Caco-2 (cell line): ENCODE measurements around the gene VIT. TPM values are rescaled to one million over a fixed set of nuclear protein-coding genes. Genes with fewer than 3 reads are reported as not detected.

Experiments
- BruUV-seq: library from RNA; stranded (reverse); fragments of 400-500 nt; replicated peaks from 2 replicates; lab custom pipeline; 2021; lab: Mats Ljungman, UMichigan
- CTCF ChIA-PET: fragments of 300-600 bp; sonication (Branson Sonifier 250); formaldehyde crosslinking; loops from one replicate; lab custom pipeline; 2022; ENCODE audit warnings: antibody characterized with exemption; lab: Charles Lee
- POLR2A ChIA-PET: fragments of 300-600 bp; sonication (Branson Sonifier 250); formaldehyde crosslinking; loops from one replicate; lab custom pipeline; 2022; ENCODE audit warnings: antibody characterized with exemption; lab: Charles Lee
- DNase-seq, 2 experiments: peaks; one replicate each; pipeline versions ENCODE4 v3.0.0 to v3.0.0-alpha.2; 2020 to 2022
- H3K27me3 ChIP-seq: replicated peaks from 2 replicates; pipeline ENCODE4 v1.6.0; 2011; ENCODE audit warnings: low read length; ENCODE audit not compliant: control insufficient read depth, insufficient read depth
- H3K36me3 ChIP-seq: 2 replicates; pipeline ENCODE4 v1.5.1; 2011; ENCODE audit warnings: low read length; ENCODE audit not compliant: control insufficient read depth, insufficient read depth
- H3K4me1 ChIP-seq: fragments of 250-450 bp; sonication (Bioruptor Pico); 2 replicates; pipeline ENCODE4 v1.5.1; 2020; ENCODE audit warnings: mild to moderate bottlenecking
- H3K4me3 ChIP-seq: 2 replicates; pipeline ENCODE4 v1.5.1; 2011; ENCODE audit warnings: low read depth, mild to moderate bottlenecking, control low read depth, low read length
- H3K9me3 ChIP-seq: fragments of 250-450 bp; sonication (Bioruptor Pico); 2 replicates; pipeline ENCODE4 v1.5.1; 2020; ENCODE audit warnings: mild to moderate bottlenecking, moderate library complexity
- H3K27ac Mint-ChIP-seq: one replicate; pipeline ENCODE4 v1.8.0; 2022; ENCODE audit warnings: mixed read lengths; ENCODE audit not compliant: unreplicated experiment
- H3K27me3 Mint-ChIP-seq: one replicate; pipeline ENCODE4 v1.8.0; 2022; ENCODE audit warnings: mixed read lengths; ENCODE audit not compliant: insufficient read depth, unreplicated experiment
- H3K36me3 Mint-ChIP-seq: one replicate; pipeline ENCODE4 v1.8.0; 2022; ENCODE audit warnings: mild to moderate bottlenecking, mixed read lengths; ENCODE audit not compliant: insufficient read depth, unreplicated experiment
- H3K4me1 Mint-ChIP-seq: one replicate; pipeline ENCODE4 v1.8.0; 2022; ENCODE audit warnings: low read depth, mixed read lengths; ENCODE audit not compliant: unreplicated experiment
- H3K4me3 Mint-ChIP-seq: one replicate; pipeline ENCODE4 v1.8.0; 2022; ENCODE audit warnings: mild to moderate bottlenecking, moderate library complexity, mixed read lengths; ENCODE audit not compliant: unreplicated experiment
- H3K9me3 Mint-ChIP-seq: one replicate; pipeline ENCODE4 v1.8.0; 2022; ENCODE audit warnings: mixed read lengths; ENCODE audit not compliant: unreplicated experiment
- CTCF ChIP-seq, 2 experiments: fragments of 200-600 bp in 1 of 2; IDR thresholded peaks; 1 replicate in 1 of 2; 2 replicates in 1 of 2; pipeline versions ENCODE4 v1.5.1 to v1.8.0; 2011 to 2022; ENCODE audit warnings: antibody characterized with exemption in 1 of 2, control low read depth in 1 of 2, inconsistent platforms in 1 of 2, low read depth in 1 of 2, low read length in 1 of 2, mild to moderate bottlenecking in 1 of 2, moderate library complexity in 1 of 2; ENCODE audit not compliant: insufficient read depth in 1 of 2, severe bottlenecking in 1 of 2, unreplicated experiment in 1 of 2
- intact Hi-C: fragments of 100-400 bp; cut with micrococcal nuclease; formaldehyde crosslinking; loops from one replicate; pipeline ENCODE4 v1.10.0; 2022; ENCODE audit not compliant: unreplicated experiment
- total RNA-seq: library from RNA; stranded (reverse); gene quantifications from 2 replicates; pipeline ENCODE4 v1.2.3, GENCODE V29; 2022

VIT gene
- total RNA-seq, 1 experiment from 2014 or later = 1.2 TPM

- CTCF ChIA-PET = interaction anchor here (0.6 kb wide), 1 partner anchor 234 kb away, joined by 4 read pairs; no protein-coding TSS in a partner anchor
- Mint-ChIP-seq H3K4me3 (no peak overlapping the region), H3K9me3 (no peaks in the 10 kb centered on the region), H3K36me3 (no peaks in the 10 kb centered on the region), H3K27me3 (peaks cover 4% of the 10 kb centered on the region), H3K27ac (no peak overlapping the region), H3K4me1 (no peaks in the 10 kb centered on the region)
- H3K4me1 ChIP-seq = no peaks in the 10 kb centered on the region
- POLR2A ChIA-PET = no interaction called here
- no peak for TF ChIP-seq CTCF (IDR thresholded peaks at IDR 0.05; ENCODE audit: insufficient read depth in 1 of 2, low read depth in 1 of 2, low read length in 1 of 2, severe bottlenecking in 1 of 2, unreplicated experiment in 1 of 2)
- no peak overlapping the region for H3K4me3 ChIP-seq
- H3K36me3 ChIP-seq = no peaks in the 10 kb centered on the region
- no peak for DNase-seq
- peaks cover 9% of the 10 kb centered on the region for H3K9me3 ChIP-seq
- H3K27me3 ChIP-seq = no peaks in the 10 kb centered on the region
- intact Hi-C loops = no loop called here
- no TSS peak for BruUV-seq
Observed at GRCh38 chr2:36805635-36806224, 109.2 kb downstream of the VIT start.

- TF ChIP-seq CTCF (IDR thresholded peaks at IDR 0.05; ENCODE audit: insufficient read depth in 1 of 2, low read depth in 1 of 2, low read length in 1 of 2, severe bottlenecking in 1 of 2, unreplicated experiment in 1 of 2) = no peak
- no TSS peak for BruUV-seq
- H3K9me3 Mint-ChIP-seq = no peaks in the 10 kb centered on the region
- Histone ChIP-seq H3K27me3 (no peaks in the 10 kb centered on the region), H3K4me3 (no peak overlapping the region), H3K9me3 (peaks cover 9% of the 10 kb centered on the region), H3K4me1 (no peaks in the 10 kb centered on the region), H3K36me3 (no peaks in the 10 kb centered on the region)
- H3K36me3 Mint-ChIP-seq = no peaks in the 10 kb centered on the region
- no peak overlapping the region for H3K27ac Mint-ChIP-seq
- DNase-seq = no peak
- POLR2A ChIA-PET = no interaction called here
- intact Hi-C loops = no loop called here
- no peak overlapping the region for H3K4me3 Mint-ChIP-seq
- H3K27me3 Mint-ChIP-seq = no peaks in the 10 kb centered on the region
- no peaks in the 10 kb centered on the region for H3K4me1 Mint-ChIP-seq
- CTCF ChIA-PET = no interaction called here
Observed at GRCh38 chr2:36807223-36807886, 110.8 kb downstream of the VIT start.

- H3K4me1 ChIP-seq = no peaks in the 10 kb centered on the region
- BruUV-seq = no TSS peak
- Mint-ChIP-seq H3K27ac (no peak overlapping the region), H3K36me3 (no peaks in the 10 kb centered on the region), H3K4me1 (no peaks in the 10 kb centered on the region), H3K9me3 (no peaks in the 10 kb centered on the region), H3K27me3 (no peaks in the 10 kb centered on the region), H3K4me3 (no peak overlapping the region)
- H3K9me3 ChIP-seq = peaks cover 2% of the 10 kb centered on the region; the same call in 1 of the 2 replicates
- DNase-seq = no peak
- ChIA-PET CTCF (no interaction called here), POLR2A (no interaction called here)
- H3K27me3 ChIP-seq = no peaks in the 10 kb centered on the region
- no peaks in the 10 kb centered on the region for H3K36me3 ChIP-seq
- no peak for TF ChIP-seq CTCF (IDR thresholded peaks at IDR 0.05; ENCODE audit: insufficient read depth in 1 of 2, low read depth in 1 of 2, low read length in 1 of 2, severe bottlenecking in 1 of 2, unreplicated experiment in 1 of 2)
- intact Hi-C loops = no loop called here
- H3K4me3 ChIP-seq = no peak overlapping the region
Observed at GRCh38 chr2:36808386-36809068, 112.0 kb downstream of the VIT start.
